Stimulated activated naive CD8-positive, alpha-beta T cell treated with anti-CD3 and anti-CD28 coated beads, Interleukin-15, amount 100 ng/mL, for 72 hours (primary cell): ENCODE measurements around the gene OTOGL.

Experiments used
- ATAC-seq: fragments of 150-1000 bp; cut with Tn5 transposase; 2 replicates; pipeline ENCODE4 v1.10.0; 2021; ENCODE audit warnings: mild to moderate bottlenecking, moderate library complexity
- DNase-seq, 2 donors: peaks; one replicate each; pipeline ENCODE4 v3.0.0; 2021 to 2022
- H3K27ac Mint-ChIP-seq, 2 donors: one replicate each; pipeline ENCODE4 v1.8.0; 2022; ENCODE audit warnings: mild to moderate bottlenecking in 2 of 2, mixed read lengths in 2 of 2, moderate library complexity in 2 of 2
- H3K27me3 Mint-ChIP-seq: one replicate; pipeline ENCODE4 v1.8.0; 2022; ENCODE audit warnings: mixed read lengths
- H3K4me1 Mint-ChIP-seq: one replicate; pipeline ENCODE4 v1.8.0; 2022; ENCODE audit warnings: mild to moderate bottlenecking, mixed read lengths
- H3K4me3 Mint-ChIP-seq, 2 donors: one replicate each; pipeline ENCODE4 v1.8.0; 2022; ENCODE audit warnings: mild to moderate bottlenecking in 2 of 2, mixed read lengths in 2 of 2, moderate library complexity in 1 of 2
- H3K9me3 Mint-ChIP-seq, 2 donors: one replicate each; pipeline ENCODE4 v1.8.0; 2022; ENCODE audit warnings: mixed read lengths in 2 of 2

OTOGL gene

DNA sequence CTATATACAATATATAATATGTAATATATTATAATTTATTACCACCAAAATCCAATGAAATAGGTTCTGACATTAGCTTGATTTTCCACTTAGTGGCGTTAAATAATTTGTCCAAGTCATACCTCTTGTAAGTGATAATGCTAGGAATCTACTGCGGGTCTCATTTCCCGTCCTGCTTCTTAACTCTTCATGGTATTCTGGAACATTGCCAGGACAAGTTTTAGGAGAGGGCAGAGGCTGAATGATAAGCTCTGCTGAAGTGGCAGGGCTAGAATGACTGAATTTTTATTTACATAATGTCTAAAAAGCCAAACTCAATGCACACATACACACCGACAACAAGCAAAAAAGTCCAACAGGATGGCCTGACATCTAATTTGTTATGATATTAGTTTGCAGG lies 274.3 kb downstream of the OTOGL start:
- DNase-seq (no peak), ATAC-seq (no peak)
- Mint-ChIP-seq H3K4me3 (no peak overlapping the region), H3K27ac (no peak overlapping the region), H3K27me3 (no peaks in the 10 kb centered on the region), H3K9me3 (peaks cover 0 to 7% of the 10 kb centered on the region in 2 donors), H3K4me1 (no peaks in the 10 kb centered on the region)

DNA sequence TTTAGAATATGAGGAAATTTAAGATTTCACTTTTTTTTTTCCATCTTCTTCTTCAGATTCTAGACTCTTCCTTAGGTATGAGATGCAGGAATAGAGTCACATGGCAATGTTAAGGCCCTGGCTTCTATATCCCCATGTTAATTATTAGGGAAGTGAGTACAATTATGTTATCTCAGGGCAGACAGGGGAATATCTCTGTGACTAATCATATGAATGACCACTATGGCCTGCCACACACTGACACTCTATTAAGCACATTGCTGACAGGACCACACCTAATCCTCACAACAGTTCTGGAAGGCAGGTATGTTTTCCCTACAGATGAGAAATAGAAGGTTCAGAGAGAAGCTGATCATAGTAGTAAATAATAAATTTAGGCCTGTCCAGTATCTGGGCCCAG lies 275.3 kb downstream of the OTOGL start:
- no peak overlapping the region for H3K4me3 Mint-ChIP-seq
- H3K9me3 Mint-ChIP-seq: peaks cover 0 to 7% of the 10 kb centered on the region in 2 donors
- H3K27ac Mint-ChIP-seq: no peak overlapping the region
- no peaks in the 10 kb centered on the region for H3K27me3 Mint-ChIP-seq
- ATAC-seq (no peak), DNase-seq (no peak)
- H3K4me1 Mint-ChIP-seq: no peaks in the 10 kb centered on the region

DNA sequence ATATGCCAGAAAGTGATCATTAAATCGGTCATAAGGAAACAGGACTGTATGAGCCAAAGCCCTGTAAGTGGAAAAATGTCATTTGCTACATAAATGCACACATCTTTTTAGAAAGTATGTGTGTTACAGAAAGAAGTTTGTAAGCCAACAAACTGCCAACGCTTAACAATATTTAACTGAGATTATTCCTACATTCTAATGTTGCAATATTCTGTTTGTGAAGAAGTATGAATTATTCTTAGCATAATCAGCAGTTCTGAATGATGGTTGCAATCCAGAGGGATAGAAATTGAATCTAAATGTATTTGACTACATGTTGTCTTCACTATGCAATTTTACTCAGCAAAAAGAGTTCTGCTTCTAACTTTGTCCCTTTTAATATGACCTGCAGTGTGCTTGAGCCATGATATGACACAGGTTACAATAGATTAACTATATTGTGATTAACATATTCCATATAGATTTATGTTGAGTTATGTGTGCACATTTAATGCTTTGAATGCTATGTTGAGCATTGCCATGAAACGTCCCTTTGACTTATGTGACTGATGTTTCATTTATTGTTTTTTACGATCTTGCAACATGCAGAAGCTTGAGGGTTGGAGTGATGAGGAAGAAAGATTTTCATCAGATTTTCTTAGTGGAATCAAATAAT lies 277.9 kb downstream of the OTOGL start:
- Mint-ChIP-seq H3K4me1 (no peaks in the 10 kb centered on the region), H3K9me3 (peaks cover 0 to 7% of the 10 kb centered on the region in 2 donors), H3K27ac (no peak overlapping the region), H3K27me3 (no peaks in the 10 kb centered on the region), H3K4me3 (no peak overlapping the region)
- no peak for ATAC-seq
- DNase-seq: no peak

DNA sequence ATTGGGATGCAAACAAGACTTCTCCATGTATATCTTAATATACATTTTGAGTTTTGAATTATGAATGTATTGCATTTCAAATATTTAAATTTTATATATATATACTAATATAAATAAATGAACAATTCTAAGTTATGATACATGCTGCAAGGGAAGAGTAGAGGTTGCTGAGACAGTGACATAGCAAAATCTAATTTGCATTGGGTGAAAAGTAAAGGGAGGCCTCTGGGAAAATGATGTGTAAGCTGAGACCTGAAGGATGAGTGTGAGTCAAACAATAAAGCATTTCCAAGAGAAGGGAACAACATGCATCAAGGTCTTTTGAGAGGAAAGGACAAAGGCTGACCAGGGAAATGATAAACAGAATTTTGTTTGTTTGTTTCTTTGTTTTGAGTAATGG lies 281.8 kb downstream of the OTOGL start:
- ATAC-seq: no peak
- no peak for DNase-seq
- Mint-ChIP-seq H3K27ac (no peak overlapping the region), H3K4me1 (no peaks in the 10 kb centered on the region), H3K4me3 (no peak overlapping the region), H3K27me3 (no peaks in the 10 kb centered on the region), H3K9me3 (peaks cover 5 to 7% of the 10 kb centered on the region in 2 donors)

DNA sequence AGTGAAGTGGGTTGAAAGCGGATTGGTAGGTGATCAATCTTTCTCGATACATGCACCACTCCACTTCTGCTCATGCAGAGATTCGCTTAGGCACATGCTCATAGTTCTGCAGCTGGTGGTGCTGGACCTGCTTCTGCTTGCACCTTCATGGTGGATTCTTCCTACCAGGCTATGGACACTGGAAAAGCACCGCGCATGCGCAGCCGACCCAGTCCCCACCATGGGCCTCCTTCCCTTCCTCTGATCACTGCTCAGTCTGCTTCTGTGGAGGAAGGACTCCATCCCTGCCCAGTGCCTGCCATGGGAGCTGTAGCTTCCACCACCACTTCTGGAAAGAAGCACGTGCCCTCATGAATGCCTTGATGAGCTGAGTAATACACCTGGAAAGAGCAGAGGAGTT lies 282.9 kb downstream of the OTOGL start:
- Mint-ChIP-seq H3K4me1 (no peaks in the 10 kb centered on the region), H3K9me3 (peaks cover 7 to 9% of the 10 kb centered on the region in 2 donors), H3K4me3 (no peak overlapping the region), H3K27ac (no peak overlapping the region), H3K27me3 (no peaks in the 10 kb centered on the region)
- DNase-seq (no peak), ATAC-seq (no peak)

DNA sequence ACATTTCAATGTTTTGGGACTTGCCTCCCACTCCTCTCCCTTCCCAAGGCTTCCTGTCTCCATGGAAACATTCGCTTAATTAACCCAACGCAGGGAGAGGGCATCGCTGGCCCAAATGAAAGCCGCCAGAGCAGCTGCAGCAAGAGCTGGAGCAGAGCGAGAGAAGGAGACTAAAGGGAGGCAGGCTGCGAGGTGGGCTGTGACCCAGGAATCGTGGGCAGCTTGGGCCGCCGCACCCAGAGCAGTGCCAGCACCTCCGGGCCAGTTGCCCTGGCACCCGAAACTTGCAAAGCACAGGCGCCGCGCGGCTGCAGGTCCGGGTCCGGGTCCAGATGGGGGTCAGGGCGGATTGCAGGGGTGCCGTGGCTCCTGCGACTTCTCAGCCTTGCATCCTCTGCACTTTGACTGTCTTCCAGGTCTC lies 301.2 kb downstream of the OTOGL start:
- ATAC-seq (no peak), DNase-seq (no peak)
- Mint-ChIP-seq H3K27ac (no peak overlapping the region), H3K27me3 (peaks cover 20% of the 10 kb centered on the region), H3K9me3 (peaks cover 0 to 17% of the 10 kb centered on the region in 2 donors), H3K4me1 (no peaks in the 10 kb centered on the region), H3K4me3 (no peak overlapping the region)

DNA sequence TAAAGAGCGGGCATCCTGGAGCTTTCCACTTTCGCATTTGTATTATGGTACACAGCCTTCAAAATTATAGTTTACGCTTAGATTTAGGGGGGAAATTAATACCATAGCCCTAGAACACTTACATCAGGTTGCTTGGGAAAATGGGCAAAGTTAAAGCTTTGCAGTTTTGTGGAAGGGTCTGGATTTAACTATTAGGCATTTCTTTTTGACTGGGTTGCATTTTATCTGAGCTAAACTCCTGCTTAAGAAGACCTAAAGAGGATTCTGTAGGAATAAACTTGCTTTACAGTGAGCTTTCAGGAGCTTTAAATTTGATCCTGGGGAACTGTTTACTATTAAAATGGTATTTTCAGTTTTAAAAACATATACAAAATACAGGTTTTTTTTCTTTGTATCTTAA lies 301.9 kb downstream of the OTOGL start:
- DNase-seq (no peak), ATAC-seq (no peak)
- peaks cover 20% of the 10 kb centered on the region for H3K27me3 Mint-ChIP-seq
- H3K4me3 Mint-ChIP-seq: no peak overlapping the region
- H3K9me3 Mint-ChIP-seq: peaks cover 0 to 17% of the 10 kb centered on the region in 2 donors
- no peaks in the 10 kb centered on the region for H3K4me1 Mint-ChIP-seq
- H3K27ac Mint-ChIP-seq: no peak overlapping the region

DNA sequence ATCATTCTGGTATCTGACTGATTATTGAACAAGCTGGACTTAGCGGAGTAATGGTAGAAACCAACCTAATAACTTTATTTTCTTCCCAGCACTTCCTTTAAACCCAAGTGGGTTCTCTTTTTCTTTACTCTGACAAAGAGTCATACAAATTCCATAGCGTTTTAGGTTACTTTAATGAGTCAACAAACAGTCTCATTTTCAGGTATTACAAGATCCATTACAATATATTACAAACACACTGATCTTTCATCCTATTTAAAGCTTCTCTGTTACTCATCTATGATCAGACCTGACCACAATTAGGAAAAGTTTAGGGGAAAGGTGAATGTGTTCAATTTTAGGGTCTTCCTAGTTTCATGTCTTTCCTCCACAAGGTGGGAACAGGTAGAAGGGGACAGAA lies 305.3 kb downstream of the OTOGL start:
- Mint-ChIP-seq H3K9me3 (peaks cover 0 to 12% of the 10 kb centered on the region in 2 donors), H3K4me3 (no peak overlapping the region), H3K27me3 (peaks cover 16% of the 10 kb centered on the region), H3K4me1 (no peaks in the 10 kb centered on the region), H3K27ac (no peak overlapping the region)
- ATAC-seq (no peak), DNase-seq (no peak)

DNA sequence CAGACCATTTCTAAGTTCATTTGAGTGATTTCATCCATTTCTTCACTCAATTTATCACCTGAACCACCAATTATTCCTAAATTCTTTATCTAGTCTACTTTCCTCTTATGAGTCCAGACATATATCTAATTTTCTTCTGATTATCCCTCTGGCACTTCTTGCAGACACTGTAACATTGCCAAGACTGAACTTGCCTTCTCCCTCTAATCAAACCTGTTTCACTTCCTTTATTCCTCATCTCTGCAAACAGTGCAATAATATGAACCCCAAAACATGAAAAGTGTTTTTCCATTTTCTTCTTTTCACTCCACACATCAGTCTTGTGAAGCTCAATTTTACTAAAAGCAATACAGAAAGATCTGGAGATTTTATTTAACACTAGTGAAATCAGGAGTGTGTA lies 306.9 kb downstream of the OTOGL start:
- Mint-ChIP-seq H3K4me3 (no peak overlapping the region), H3K27ac (no peak overlapping the region), H3K9me3 (no peaks in the 10 kb centered on the region), H3K27me3 (peaks cover 4% of the 10 kb centered on the region), H3K4me1 (no peaks in the 10 kb centered on the region)
- DNase-seq (no peak), ATAC-seq (no peak)

DNA sequence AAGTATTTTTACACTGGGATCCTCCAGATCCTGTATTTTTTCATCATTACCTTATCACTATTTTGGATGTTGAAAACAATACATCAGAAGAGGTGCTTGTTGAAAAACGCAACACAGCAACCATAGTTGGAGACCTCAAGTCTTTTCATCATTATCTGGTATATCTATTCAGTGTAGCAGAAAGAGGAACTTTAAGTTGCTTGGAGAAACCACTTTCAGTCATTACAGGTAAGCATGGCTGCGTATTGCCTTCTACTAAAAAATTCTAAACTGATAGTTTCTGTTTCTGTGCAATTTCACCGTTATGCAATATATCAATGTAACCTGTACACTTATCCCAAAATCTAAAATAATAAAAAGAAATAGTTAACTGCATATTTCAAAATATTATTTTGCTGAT lies 312.4 kb downstream of the OTOGL start:
- H3K27me3 Mint-ChIP-seq: peaks cover 6% of the 10 kb centered on the region
- no peak overlapping the region for H3K27ac Mint-ChIP-seq
- no peaks in the 10 kb centered on the region for H3K4me1 Mint-ChIP-seq
- no peak overlapping the region for H3K4me3 Mint-ChIP-seq
- DNase-seq (no peak), ATAC-seq (no peak)
- no peaks in the 10 kb centered on the region for H3K9me3 Mint-ChIP-seq

DNA sequence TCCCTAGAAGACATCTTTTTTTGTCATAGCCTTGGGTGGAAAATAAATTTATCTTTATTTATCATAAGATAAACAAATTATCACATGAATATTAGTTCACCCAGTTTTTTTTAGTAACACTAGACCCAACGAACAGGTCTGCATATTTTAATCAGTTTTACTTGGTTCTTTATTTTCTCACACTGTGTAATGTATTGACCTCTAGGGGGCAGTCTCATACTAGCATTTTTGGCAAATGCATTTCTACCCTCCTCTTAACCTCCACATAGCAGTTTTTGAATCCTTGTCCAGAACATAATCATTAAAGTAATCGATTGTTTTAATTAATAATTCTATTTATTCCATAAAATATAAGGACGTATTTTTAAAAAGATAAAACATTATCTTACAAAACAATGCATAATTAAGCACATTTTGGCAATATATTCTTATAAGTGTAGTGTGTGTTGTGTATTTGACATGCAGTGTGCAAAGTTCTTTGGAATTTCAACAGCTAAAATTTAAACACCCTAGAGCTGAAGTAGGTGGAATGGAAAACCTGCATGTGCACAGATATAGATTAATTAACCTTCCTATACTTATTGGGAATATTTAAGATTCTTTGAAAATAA lies 313.1 kb downstream of the OTOGL start:
- H3K27me3 Mint-ChIP-seq: peaks cover 6% of the 10 kb centered on the region
- H3K9me3 Mint-ChIP-seq: no peaks in the 10 kb centered on the region
- no peak overlapping the region for H3K27ac Mint-ChIP-seq
- no peaks in the 10 kb centered on the region for H3K4me1 Mint-ChIP-seq
- H3K4me3 Mint-ChIP-seq: no peak overlapping the region
- DNase-seq: no peak
- ATAC-seq: no peak

DNA sequence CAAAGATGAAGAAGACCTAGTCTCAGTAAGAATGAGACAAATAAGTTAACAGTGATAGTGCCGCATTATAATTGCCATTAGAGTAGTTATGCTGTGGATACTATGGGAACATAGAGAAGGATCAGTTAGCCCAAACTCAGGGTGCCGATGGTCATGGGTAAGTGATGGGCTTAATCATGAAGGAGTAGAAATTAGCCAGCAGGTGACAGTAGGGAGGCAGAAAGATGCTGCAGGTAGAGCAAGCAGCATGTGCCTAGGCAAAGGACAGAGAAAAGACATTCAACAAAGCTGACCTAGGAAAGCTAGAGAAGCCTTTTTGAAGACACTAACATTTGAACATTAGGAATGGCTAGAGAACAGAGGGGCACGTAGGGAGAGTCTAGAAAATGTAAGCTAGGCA lies 314.1 kb downstream of the OTOGL start:
- Mint-ChIP-seq H3K27me3 (peaks cover 6% of the 10 kb centered on the region), H3K4me3 (no peak overlapping the region), H3K9me3 (no peaks in the 10 kb centered on the region), H3K4me1 (no peaks in the 10 kb centered on the region), H3K27ac (no peak overlapping the region)
- DNase-seq: no peak
- no peak for ATAC-seq

DNA sequence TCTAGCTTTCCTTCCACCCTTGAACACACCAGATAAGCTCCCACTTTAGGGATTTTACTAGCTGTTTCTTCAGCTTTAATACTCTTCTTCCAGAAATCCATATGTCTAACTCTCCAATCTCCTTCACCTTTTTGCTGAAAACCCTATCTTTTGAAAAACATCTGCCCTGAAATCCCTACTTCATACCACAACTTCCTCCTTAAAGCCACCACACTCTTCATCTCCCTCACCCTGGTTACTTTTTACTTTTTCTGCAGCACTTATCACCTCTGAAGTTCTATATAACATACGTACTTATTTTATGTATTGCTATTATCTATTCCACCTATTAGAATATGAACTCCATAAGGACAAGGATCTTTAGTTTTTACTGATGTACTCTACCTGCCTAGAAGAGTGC lies 316.1 kb downstream of the OTOGL start:
- ATAC-seq (no peak), DNase-seq (no peak)
- H3K27ac Mint-ChIP-seq: no peak overlapping the region
- no peak overlapping the region for H3K4me3 Mint-ChIP-seq
- peaks cover 6% of the 10 kb centered on the region for H3K27me3 Mint-ChIP-seq
- H3K4me1 Mint-ChIP-seq: no peaks in the 10 kb centered on the region
- H3K9me3 Mint-ChIP-seq: no peaks in the 10 kb centered on the region

DNA sequence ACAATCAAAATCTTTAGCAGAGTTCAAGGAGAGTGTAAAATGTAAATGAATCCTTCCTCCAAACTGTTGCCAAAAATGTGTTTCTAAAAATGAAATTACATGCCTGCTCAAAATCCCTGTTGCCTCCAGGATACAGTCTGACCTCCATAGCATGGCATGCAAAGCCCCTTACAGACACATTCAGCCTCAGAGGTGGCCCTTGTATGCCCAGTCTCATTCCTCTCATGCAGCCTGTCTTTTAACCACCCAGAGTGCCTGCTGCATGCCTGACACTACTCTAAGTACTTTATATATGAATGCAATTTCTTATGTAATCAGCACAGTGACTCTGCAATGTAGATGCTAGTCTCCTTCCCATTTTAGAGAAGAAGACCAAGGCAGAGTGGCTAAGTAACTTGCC lies 320.3 kb downstream of the OTOGL start:
- DNase-seq (no peak), ATAC-seq (no peak)
- H3K27me3 Mint-ChIP-seq: no peaks in the 10 kb centered on the region
- H3K9me3 Mint-ChIP-seq: no peaks in the 10 kb centered on the region
- H3K27ac Mint-ChIP-seq: no peak overlapping the region
- H3K4me1 Mint-ChIP-seq: no peaks in the 10 kb centered on the region
- H3K4me3 Mint-ChIP-seq: no peak overlapping the region

DNA sequence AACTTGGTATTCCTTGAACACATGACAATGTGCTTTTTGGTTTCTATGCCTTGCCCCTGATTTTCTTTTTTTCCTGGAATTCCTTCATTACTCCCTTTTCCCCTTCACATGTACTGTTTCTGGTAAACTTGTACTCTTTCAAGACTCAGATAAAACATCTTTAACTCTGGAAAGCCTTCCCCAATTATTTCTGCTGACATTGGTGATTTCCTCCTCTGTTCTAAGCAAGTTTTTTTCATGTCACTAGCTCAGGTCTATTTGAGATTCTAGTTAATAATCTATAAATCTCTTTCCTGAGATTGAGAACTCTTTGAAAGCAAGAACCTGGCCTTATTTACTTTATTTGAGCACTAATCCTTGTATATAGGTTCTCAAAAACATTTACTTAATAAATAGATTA lies 320.7 kb downstream of the OTOGL start:
- Mint-ChIP-seq H3K27me3 (no peaks in the 10 kb centered on the region), H3K4me1 (no peaks in the 10 kb centered on the region), H3K4me3 (no peak overlapping the region), H3K9me3 (no peaks in the 10 kb centered on the region), H3K27ac (no peak overlapping the region)
- ATAC-seq (no peak), DNase-seq (no peak)

DNA sequence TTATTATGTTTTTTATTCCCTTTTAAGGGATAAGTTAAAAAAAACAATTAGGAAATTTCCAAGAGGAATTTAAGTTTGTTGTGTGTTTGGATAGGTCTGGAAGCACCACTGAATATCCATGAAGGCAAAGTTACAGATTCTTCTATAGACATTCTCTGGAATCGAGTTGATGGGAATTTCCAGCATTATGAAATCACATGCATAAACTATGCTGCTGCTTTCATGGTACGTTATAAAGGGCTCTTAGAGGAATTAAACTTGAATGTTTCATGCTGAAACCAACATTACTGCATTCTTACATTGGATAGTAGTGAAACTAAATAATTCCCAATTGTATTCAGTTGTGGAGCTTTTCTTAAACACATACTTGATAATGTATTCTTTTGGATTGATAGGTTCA lies 323.2 kb downstream of the OTOGL start:
- Mint-ChIP-seq H3K4me1 (no peaks in the 10 kb centered on the region), H3K27me3 (no peaks in the 10 kb centered on the region), H3K9me3 (no peaks in the 10 kb centered on the region), H3K27ac (no peak overlapping the region), H3K4me3 (no peak overlapping the region)
- ATAC-seq (no peak), DNase-seq (no peak)
